Measurements from ENCODE around the gene HMCN2. TPM values are rescaled to one million over a fixed set of nuclear protein-coding genes. Genes with fewer than 3 reads are reported as not detected.
A peak's percentile ranks its signal among the peaks of the same experiment; 100 is the strongest.

HMCN2 gene
- total and polyA plus RNA-seq, 5 donors from 2014 or later: not detected

DNA sequence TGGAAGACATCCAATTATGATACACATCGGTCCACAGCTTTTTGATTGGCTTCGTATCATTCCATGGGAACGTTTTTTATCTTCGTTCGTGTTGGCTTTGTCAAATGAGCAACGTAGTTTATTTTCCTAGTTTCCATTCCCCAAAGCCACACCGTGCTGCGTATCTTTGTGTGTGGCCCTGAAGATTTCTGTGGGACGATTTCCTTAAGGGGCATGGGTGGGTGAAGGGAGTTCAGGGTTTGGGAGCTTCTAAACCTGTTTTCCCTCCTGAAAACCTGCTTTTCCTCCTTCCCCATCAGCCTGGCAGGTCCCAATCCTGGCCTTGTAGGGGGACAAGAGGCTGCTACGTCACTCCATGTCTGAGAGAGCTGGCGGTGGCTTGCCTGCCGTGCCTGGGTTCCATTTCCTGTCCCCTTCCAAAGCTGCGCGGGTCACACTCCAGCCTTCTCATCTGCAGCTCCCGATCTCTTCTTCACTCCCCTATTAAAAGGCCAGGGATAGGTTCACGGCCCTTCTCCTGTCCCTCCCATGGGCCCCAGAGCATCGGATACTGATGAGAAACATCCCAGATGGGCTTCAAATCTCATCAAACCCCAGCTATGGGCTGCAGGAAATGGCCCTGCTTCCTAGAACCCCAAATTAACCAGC lies 155.7 kb downstream of the HMCN2 start:
- H3K27ac ChIP-seq (ENCODE audit: insufficient read depth, low read length, poor library complexity, severe bottlenecking): no peak overlapping the region
- no peaks in the 10 kb centered on the region for H3K4me1 ChIP-seq (ENCODE audit: control insufficient read depth, insufficient read depth, low read length, poor library complexity, severe bottlenecking)
- no peaks in the 10 kb centered on the region for H3K27me3 ChIP-seq (ENCODE audit: control insufficient read depth, insufficient read depth, low read length)
- no peaks in the 10 kb centered on the region for H3K36me3 ChIP-seq (ENCODE audit: control insufficient read depth, insufficient read depth, low read length)
- H3K9me3 Mint-ChIP-seq: peaks cover 0 to 2% (median 0%) of the 10 kb centered on the region in 7 donors
- no peak for DNase-seq
- no peak overlapping the region for H3K4me3 ChIP-seq (ENCODE audit: low read depth, low read length)
- no peaks in the 10 kb centered on the region for H3K4me1 Mint-ChIP-seq
- H3K4me3 Mint-ChIP-seq: no peak overlapping the region
- no peaks in the 10 kb centered on the region for H3K9me3 ChIP-seq (ENCODE audit: control insufficient read depth in 2 of 2, low read length in 2 of 2)
- no peak for ATAC-seq (ENCODE audit: low read depth in 2 of 2)
- H3K27ac Mint-ChIP-seq: no peak overlapping the region
- H3K27me3 Mint-ChIP-seq: peaks cover 2% of the 10 kb centered on the region
- H3K36me3 Mint-ChIP-seq: no peaks in the 10 kb centered on the region

DNA sequence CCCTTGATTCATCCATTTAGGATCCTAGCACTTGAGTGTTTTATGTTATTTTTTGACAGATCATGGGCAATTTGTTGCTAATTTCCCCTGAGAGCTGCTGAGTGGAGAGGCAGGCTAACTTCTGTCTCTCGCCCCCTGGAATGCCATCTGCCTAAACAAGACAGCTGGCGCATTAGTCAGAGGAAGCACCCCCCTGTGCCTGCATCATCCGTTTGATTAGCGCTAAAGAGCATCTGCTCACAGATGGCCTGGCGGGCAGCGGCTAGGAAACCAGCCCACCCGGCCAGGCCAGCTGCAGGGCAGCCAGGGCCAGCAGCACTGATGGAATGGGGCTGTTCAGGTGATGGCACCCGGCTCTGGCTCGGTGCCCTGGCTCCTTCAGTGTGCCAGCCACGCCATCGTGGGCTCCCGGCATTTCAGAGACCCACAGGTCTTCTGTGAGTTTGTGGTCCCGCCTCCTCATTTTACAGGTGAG lies 156.3 kb downstream of the HMCN2 start:
- Mint-ChIP-seq H3K27me3 (peaks cover 4% of the 10 kb centered on the region), H3K27ac (no peak overlapping the region), H3K4me1 (no peaks in the 10 kb centered on the region), H3K9me3 (peaks cover 0 to 2% (median 0%) of the 10 kb centered on the region in 7 donors), H3K36me3 (no peaks in the 10 kb centered on the region), H3K4me3 (no peak overlapping the region)
- no peak for DNase-seq
- Histone ChIP-seq H3K36me3 (ENCODE audit: control insufficient read depth, insufficient read depth, low read length) (no peaks in the 10 kb centered on the region), H3K4me1 (ENCODE audit: control insufficient read depth, insufficient read depth, low read length, poor library complexity, severe bottlenecking) (no peaks in the 10 kb centered on the region), H3K4me3 (ENCODE audit: low read depth, low read length) (no peak overlapping the region), H3K27ac (ENCODE audit: insufficient read depth, low read length, poor library complexity, severe bottlenecking) (no peak overlapping the region), H3K9me3 (ENCODE audit: control insufficient read depth in 2 of 2, low read length in 2 of 2) (no peaks in the 10 kb centered on the region), H3K27me3 (ENCODE audit: control insufficient read depth, insufficient read depth, low read length) (no peaks in the 10 kb centered on the region)
- no peak for ATAC-seq (ENCODE audit: low read depth in 2 of 2)

DNA sequence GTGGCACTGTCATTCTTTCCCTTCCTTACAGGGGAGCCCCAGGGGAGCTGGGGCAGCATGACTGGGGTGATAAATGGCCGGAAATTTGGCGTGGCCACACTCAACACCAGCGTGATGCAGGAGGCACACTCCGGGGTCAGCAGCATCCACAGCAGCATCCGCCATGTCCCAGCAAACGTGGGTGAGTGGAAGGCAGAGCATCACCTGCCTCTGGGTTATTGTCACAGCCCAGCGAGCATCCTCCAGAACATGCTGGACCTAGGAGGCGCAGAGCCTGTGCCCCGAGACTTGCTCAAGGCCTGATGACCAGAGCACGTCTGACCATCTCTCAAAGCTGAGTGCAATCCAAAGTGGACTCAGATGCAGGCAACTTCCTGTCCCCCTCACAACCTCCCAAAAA lies 157.0 kb downstream of the HMCN2 start:
- H3K4me1 Mint-ChIP-seq: no peaks in the 10 kb centered on the region

DNA sequence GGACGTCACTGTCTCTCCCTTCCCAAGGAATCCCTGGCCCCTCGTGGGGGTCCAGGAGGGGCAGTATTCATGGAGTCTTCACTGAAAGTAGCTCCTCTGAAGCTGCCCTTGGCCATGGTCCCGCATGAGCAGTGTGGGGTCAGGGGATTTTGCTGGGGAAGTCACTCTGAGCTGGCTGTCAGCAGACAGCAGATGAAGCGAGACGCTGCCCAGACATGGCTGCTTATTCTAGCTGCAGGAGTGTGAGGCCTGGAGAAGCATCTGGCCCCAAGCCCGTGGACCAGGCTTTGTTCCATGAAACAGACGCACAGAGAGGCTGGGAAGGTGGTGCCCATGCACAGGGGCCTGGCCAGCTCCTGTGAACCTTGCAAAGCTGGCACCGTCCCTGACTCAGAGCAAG lies 157.7 kb downstream of the HMCN2 start:
- Histone ChIP-seq H3K27me3 (ENCODE audit: control insufficient read depth, insufficient read depth, low read length) (no peaks in the 10 kb centered on the region), H3K9me3 (ENCODE audit: control insufficient read depth in 2 of 2, low read length in 2 of 2) (no peaks in the 10 kb centered on the region), H3K36me3 (ENCODE audit: control insufficient read depth, insufficient read depth, low read length) (no peaks in the 10 kb centered on the region), H3K4me1 (ENCODE audit: control insufficient read depth, insufficient read depth, low read length, poor library complexity, severe bottlenecking) (no peaks in the 10 kb centered on the region), H3K27ac (ENCODE audit: insufficient read depth, low read length, poor library complexity, severe bottlenecking) (no peak overlapping the region), H3K4me3 (ENCODE audit: low read depth, low read length) (no peak overlapping the region)
- H3K36me3 Mint-ChIP-seq: no peaks in the 10 kb centered on the region
- H3K27ac Mint-ChIP-seq: peak overlapping the region in 2 of 3 donors; percentile 48 to 60
- peaks cover 4% of the 10 kb centered on the region for H3K27me3 Mint-ChIP-seq
- H3K9me3 Mint-ChIP-seq: peaks cover 0 to 2% (median 0%) of the 10 kb centered on the region in 7 donors
- H3K4me3 Mint-ChIP-seq: no peak overlapping the region
- no peak for DNase-seq
- no peak for ATAC-seq (ENCODE audit: low read depth in 2 of 2)
- H3K4me1 Mint-ChIP-seq: no peaks in the 10 kb centered on the region

More for the DNA sequence above, 157.0 kb downstream of the HMCN2 start:
- peak overlapping the region in 1 of 3 donors; percentile 60 for H3K27ac Mint-ChIP-seq
- no peak overlapping the region for H3K4me3 ChIP-seq (ENCODE audit: low read depth, low read length)
- H3K27me3 ChIP-seq (ENCODE audit: control insufficient read depth, insufficient read depth, low read length): no peaks in the 10 kb centered on the region
- H3K4me3 Mint-ChIP-seq: no peak overlapping the region
- H3K36me3 Mint-ChIP-seq: no peaks in the 10 kb centered on the region
- H3K9me3 Mint-ChIP-seq: peaks cover 0 to 2% (median 0%) of the 10 kb centered on the region in 7 donors
- ATAC-seq (ENCODE audit: low read depth in 2 of 2) (no peak), DNase-seq (no peak)
- no peaks in the 10 kb centered on the region for H3K4me1 ChIP-seq (ENCODE audit: control insufficient read depth, insufficient read depth, low read length, poor library complexity, severe bottlenecking)
- no peak overlapping the region for H3K27ac ChIP-seq (ENCODE audit: insufficient read depth, low read length, poor library complexity, severe bottlenecking)
- H3K27me3 Mint-ChIP-seq: peaks cover 4% of the 10 kb centered on the region
- H3K9me3 ChIP-seq (ENCODE audit: control insufficient read depth in 2 of 2, low read length in 2 of 2): no peaks in the 10 kb centered on the region
- no peaks in the 10 kb centered on the region for H3K36me3 ChIP-seq (ENCODE audit: control insufficient read depth, insufficient read depth, low read length)

DNA sequence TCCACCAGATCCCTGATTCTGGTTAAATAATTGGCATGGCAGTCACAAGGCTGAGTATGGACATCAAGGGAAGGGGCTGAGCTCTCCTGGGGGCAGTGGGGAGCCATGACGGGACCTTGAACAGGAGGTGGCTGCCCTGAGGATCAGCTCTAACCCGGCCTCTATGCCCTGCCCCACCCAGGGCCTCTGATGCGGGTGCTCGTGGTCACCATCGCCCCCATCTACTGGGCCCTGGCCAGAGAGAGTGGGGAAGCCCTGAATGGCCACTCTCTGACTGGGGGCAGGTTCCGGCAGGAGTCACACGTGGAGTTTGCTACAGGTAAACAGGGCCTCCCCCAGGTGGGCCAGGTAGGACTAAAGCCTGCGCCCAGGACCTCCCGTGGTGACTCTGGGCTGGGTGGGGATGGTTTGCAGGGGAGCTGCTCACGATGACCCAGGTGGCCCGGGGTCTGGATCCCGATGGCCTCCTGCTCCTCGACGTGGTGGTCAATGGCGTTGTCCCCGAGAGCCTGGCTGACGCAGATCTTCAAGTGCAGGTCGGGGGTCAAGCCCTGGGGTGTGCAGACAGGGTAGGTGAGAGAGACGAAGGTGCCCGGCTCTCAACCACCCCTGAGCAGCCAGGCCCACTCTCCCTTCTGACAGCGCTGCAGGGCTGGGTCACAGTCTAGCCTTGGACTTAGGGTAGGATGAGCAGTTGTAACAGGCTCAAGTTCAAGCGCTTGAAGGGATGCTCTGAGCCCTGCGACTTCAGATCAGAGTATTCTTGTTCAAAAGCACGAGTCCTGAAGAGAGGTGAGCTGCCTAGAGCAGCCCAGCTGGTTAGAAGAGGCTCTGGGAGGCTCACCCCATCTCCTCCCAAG lies 159.3 kb downstream of the HMCN2 start:
- no peaks in the 10 kb centered on the region for H3K4me1 ChIP-seq (ENCODE audit: control insufficient read depth, insufficient read depth, low read length, poor library complexity, severe bottlenecking)
- DNase-seq: no peak
- Mint-ChIP-seq H3K4me3 (no peak overlapping the region), H3K4me1 (no peaks in the 10 kb centered on the region), H3K9me3 (peaks cover 0 to 2% (median 0%) of the 10 kb centered on the region in 7 donors), H3K27ac (no peak overlapping the region), H3K36me3 (no peaks in the 10 kb centered on the region), H3K27me3 (peaks cover 4% of the 10 kb centered on the region)
- no peak overlapping the region for H3K4me3 ChIP-seq (ENCODE audit: low read depth, low read length)
- no peaks in the 10 kb centered on the region for H3K36me3 ChIP-seq (ENCODE audit: control insufficient read depth, insufficient read depth, low read length)
- no peak overlapping the region for H3K27ac ChIP-seq (ENCODE audit: insufficient read depth, low read length, poor library complexity, severe bottlenecking)
- H3K27me3 ChIP-seq (ENCODE audit: control insufficient read depth, insufficient read depth, low read length): no peaks in the 10 kb centered on the region
- H3K9me3 ChIP-seq (ENCODE audit: control insufficient read depth in 2 of 2, low read length in 2 of 2): no peaks in the 10 kb centered on the region
- no peak for ATAC-seq (ENCODE audit: low read depth in 2 of 2)

DNA sequence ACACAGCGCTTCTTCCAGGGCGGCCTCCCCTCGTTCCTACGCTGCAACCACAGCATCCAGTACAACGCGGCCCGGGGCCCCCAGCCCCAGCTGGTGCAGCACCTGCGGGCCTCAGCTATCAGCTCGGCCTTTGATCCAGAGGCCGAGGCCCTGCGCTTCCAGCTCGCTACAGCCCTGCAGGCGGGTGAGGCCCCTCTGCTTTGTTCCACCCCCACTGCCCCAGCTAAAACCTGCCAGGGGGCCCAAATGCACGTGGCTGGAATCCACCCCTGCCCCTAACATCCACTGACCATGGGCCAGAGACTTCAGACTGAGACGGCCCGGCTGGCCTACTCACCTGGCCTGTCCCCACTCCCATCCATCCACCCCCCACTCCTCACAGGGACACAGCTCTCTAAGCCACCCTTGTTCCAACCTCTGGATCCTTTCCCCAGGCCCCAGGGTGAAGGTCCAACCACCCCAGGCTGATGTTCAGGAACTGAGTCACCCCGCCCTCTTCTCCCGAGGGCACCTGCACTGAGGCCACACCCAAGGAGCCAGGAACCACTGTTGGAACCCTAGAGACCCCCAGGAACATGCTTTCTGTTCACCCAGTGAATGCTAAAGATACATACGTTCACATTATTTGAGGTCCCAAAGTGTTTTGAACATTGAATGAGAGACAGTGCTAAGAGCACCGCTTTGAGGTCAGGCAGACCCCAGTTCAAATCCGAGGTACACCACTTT lies 160.3 kb downstream of the HMCN2 start:
- Histone ChIP-seq H3K4me3 (ENCODE audit: low read depth, low read length) (no peak overlapping the region), H3K27me3 (ENCODE audit: control insufficient read depth, insufficient read depth, low read length) (no peaks in the 10 kb centered on the region), H3K4me1 (ENCODE audit: control insufficient read depth, insufficient read depth, low read length, poor library complexity, severe bottlenecking) (no peaks in the 10 kb centered on the region), H3K36me3 (ENCODE audit: control insufficient read depth, insufficient read depth, low read length) (no peaks in the 10 kb centered on the region), H3K9me3 (ENCODE audit: control insufficient read depth in 2 of 2, low read length in 2 of 2) (peaks cover 0 to 6% of the 10 kb centered on the region in 2 experiments), H3K27ac (ENCODE audit: insufficient read depth, low read length, poor library complexity, severe bottlenecking) (no peak overlapping the region)
- DNase-seq (no peak), ATAC-seq (ENCODE audit: low read depth in 2 of 2) (no peak)
- Mint-ChIP-seq H3K4me3 (no peak overlapping the region), H3K27ac (no peak overlapping the region), H3K27me3 (peaks cover 4% of the 10 kb centered on the region), H3K36me3 (no peaks in the 10 kb centered on the region), H3K4me1 (no peaks in the 10 kb centered on the region), H3K9me3 (peaks cover 0 to 4% (median 0%) of the 10 kb centered on the region in 7 donors)

DNA sequence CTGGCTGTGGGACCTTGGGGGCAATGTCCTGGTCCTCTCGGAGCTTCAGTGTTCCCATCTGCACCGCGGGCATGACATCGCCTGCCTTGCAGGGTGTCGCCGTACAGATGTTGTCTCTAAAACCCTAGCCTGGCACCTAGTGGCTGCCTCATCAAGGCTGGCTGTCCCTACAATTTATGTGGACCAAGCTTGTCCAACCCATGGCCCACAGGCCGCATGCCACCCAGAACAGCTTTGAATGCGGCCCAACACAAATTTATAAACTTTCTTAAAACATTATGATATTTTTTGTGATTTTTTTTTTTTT lies 160.9 kb downstream of the HMCN2 start:
- Mint-ChIP-seq H3K9me3 (peaks cover 0 to 4% (median 0%) of the 10 kb centered on the region in 7 donors), H3K4me3 (no peak overlapping the region), H3K4me1 (no peaks in the 10 kb centered on the region), H3K27me3 (peaks cover 4% of the 10 kb centered on the region), H3K36me3 (no peaks in the 10 kb centered on the region), H3K27ac (no peak overlapping the region)
- DNase-seq (no peak), ATAC-seq (ENCODE audit: low read depth in 2 of 2) (no peak)
- Histone ChIP-seq H3K27ac (ENCODE audit: insufficient read depth, low read length, poor library complexity, severe bottlenecking) (no peak overlapping the region), H3K36me3 (ENCODE audit: control insufficient read depth, insufficient read depth, low read length) (no peaks in the 10 kb centered on the region), H3K27me3 (ENCODE audit: control insufficient read depth, insufficient read depth, low read length) (no peaks in the 10 kb centered on the region), H3K4me1 (ENCODE audit: control insufficient read depth, insufficient read depth, low read length, poor library complexity, severe bottlenecking) (no peaks in the 10 kb centered on the region), H3K9me3 (ENCODE audit: control insufficient read depth in 2 of 2, low read length in 2 of 2) (peaks cover 0 to 7% of the 10 kb centered on the region in 2 experiments), H3K4me3 (ENCODE audit: low read depth, low read length) (no peak overlapping the region)
